Osteoblast (primary cell): ENCODE results near the gene RTP1. TPM values are rescaled to one million over a fixed set of nuclear protein-coding genes. Genes with fewer than 3 reads are reported as not detected.

Source experiments
- DNase-seq: peaks from one replicate; pipeline ENCODE4 v3.0.0; 2011; ENCODE audit warnings: low spot score, mixed read lengths; ENCODE audit not compliant: insufficient read length; ENCODE audit errors: missing footprints
- H2AFZ ChIP-seq: 2 replicates; pipeline ENCODE4 v1.6.0; 2011; ENCODE audit warnings: mild to moderate bottlenecking, low read length
- H3K27ac ChIP-seq: 2 replicates; pipeline ENCODE4 v1.5.1; 2011; ENCODE audit warnings: mild to moderate bottlenecking, low read depth, low read length, moderate library complexity
- H3K27me3 ChIP-seq: 2 replicates; pipeline ENCODE4 v1.6.0; 2012; ENCODE audit warnings: mild to moderate bottlenecking, control low read depth, inconsistent platforms, low read length, moderate library complexity; ENCODE audit not compliant: insufficient read depth
- H3K36me3 ChIP-seq: 2 replicates; pipeline ENCODE4 v1.5.1; 2011; ENCODE audit warnings: mild to moderate bottlenecking, low read length, control low read depth, moderate library complexity; ENCODE audit not compliant: insufficient read depth
- H3K4me1 ChIP-seq: 2 replicates; pipeline ENCODE4 v1.5.1; 2011; ENCODE audit warnings: mild to moderate bottlenecking, low read length, control low read depth, moderate library complexity; ENCODE audit not compliant: insufficient read depth
- H3K4me2 ChIP-seq: 2 replicates; pipeline ENCODE4 v1.6.0; 2011; ENCODE audit warnings: mild to moderate bottlenecking, low read length; ENCODE audit not compliant: insufficient read depth
- H3K4me3 ChIP-seq: fragments of 200-600 bp; sonication (generic); 3 replicates; pipeline ENCODE4 v1.5.1; 2012; ENCODE audit warnings: mild to moderate bottlenecking, low read length, inconsistent platforms; ENCODE audit not compliant: insufficient read depth
- H3K79me2 ChIP-seq: 2 replicates; pipeline ENCODE4 v1.6.0; 2012; ENCODE audit warnings: mild to moderate bottlenecking, low read length, control low read depth, inconsistent platforms; ENCODE audit not compliant: insufficient read depth
- H3K9me3 ChIP-seq: 2 replicates; pipeline ENCODE4 v1.5.1; 2011; ENCODE audit warnings: low read depth, low read length, control low read depth
- H4K20me1 ChIP-seq: 2 replicates; pipeline ENCODE4 v1.6.0; 2012; ENCODE audit warnings: mild to moderate bottlenecking, low read length, control low read depth; ENCODE audit not compliant: insufficient read depth
- CTCF ChIP-seq: IDR thresholded peaks from 2 replicates; pipeline ENCODE4 v1.5.1; 2011; ENCODE audit warnings: mild to moderate bottlenecking, low read depth, low read length, moderate library complexity; ENCODE audit errors: extremely low read depth
- total RNA-seq: library from RNA; depleted of rRNA; stranded (reverse); fragments of >200 nt; gene quantifications from 2 replicates; pipeline ENCODE4 v1.2.3, GENCODE V29; 2012

The RTP1 gene
- total RNA-seq, 1 donor: not detected

DNA sequence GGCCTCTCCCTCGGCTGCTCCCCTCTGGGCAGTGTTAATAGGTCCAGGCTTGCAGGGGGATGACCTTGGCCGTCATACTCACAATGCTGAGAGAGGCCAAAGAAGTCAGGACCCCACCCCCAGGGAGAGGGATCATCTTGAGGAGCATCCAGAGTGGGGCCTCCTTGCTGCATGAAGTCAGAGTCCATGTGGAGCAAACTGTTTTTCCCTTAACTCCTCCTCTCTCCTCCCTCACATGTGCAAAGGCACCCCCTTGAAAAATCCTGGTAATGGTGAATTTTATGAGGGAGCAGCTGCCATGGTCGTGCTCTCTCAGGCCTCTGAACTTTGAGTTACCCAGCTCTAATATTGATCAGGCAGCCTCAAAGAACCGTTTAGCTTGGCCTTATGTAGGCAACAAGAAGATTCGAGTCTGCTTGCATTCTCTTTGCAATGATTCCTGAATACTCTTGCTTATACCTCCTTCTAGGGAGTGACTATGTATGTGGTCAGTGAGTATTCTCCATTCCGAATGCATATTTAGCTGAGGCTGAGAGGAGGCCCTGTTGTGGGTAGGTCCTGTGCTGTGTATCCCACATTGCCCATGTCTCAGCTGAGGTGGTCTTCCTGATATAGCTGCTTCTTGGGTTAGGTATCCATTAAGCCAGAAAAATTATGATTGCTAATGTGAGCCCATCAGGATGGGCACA lies 34.9 kb upstream of the RTP1 start:
- Histone ChIP-seq H3K27me3 (peaks cover 18% of the 10 kb centered on the region), H3K79me2 (no peaks in the 10 kb centered on the region), H3K9me3 (peaks cover 3% of the 10 kb centered on the region), H3K4me1 (no peaks in the 10 kb centered on the region), H3K27ac (no peak overlapping the region), H3K4me2 (no peak overlapping the region), H3K36me3 (no peaks in the 10 kb centered on the region), H2AFZ (no peak overlapping the region), H4K20me1 (no peaks in the 10 kb centered on the region), H3K4me3 (no peak overlapping the region)
- no peak for TF ChIP-seq CTCF
- DNase-seq: no peak

GRCh38 chr3:187165144-187165543 lies 32.1 kb upstream of the RTP1 start:
- H3K27ac ChIP-seq: no peak overlapping the region
- H4K20me1 ChIP-seq: no peaks in the 10 kb centered on the region
- H3K9me3 ChIP-seq: no peaks in the 10 kb centered on the region
- no peaks in the 10 kb centered on the region for H3K36me3 ChIP-seq
- DNase-seq: no peak
- TF ChIP-seq CTCF: peak; percentile 74
- peaks cover 7% of the 10 kb centered on the region for H3K4me1 ChIP-seq
- no peaks in the 10 kb centered on the region for H3K79me2 ChIP-seq
- no peak overlapping the region for H2AFZ ChIP-seq
- H3K4me2 ChIP-seq: no peak overlapping the region
- H3K4me3 ChIP-seq: no peak overlapping the region
- H3K27me3 ChIP-seq: peaks cover 12% of the 10 kb centered on the region

DNA sequence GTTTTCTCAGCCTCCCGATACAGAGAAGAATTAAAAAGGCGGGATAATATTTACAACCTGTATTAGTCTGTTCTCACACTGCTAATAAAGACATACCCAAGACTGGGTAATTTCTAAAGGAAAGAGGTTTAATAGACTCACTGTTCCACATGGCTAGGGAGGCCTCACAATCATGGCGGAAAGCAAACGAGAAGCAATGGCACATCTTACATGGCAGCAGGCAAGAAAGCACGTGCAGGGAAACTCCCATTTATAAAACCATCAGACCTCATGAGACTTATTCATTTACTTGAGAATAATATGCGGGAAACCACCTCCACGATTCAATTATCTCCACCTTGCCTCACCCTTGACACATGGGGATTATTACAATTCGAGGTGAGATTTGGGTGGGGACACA lies 30.5 kb upstream of the RTP1 start:
- H3K27me3 ChIP-seq: peaks cover 2% of the 10 kb centered on the region
- H3K27ac ChIP-seq: no peak overlapping the region
- no peak overlapping the region for H3K4me2 ChIP-seq
- no peaks in the 10 kb centered on the region for H3K9me3 ChIP-seq
- no peak overlapping the region for H2AFZ ChIP-seq
- H3K4me3 ChIP-seq: no peak overlapping the region
- DNase-seq: no peak
- no peaks in the 10 kb centered on the region for H3K79me2 ChIP-seq
- no peaks in the 10 kb centered on the region for H4K20me1 ChIP-seq
- H3K36me3 ChIP-seq: no peaks in the 10 kb centered on the region
- TF ChIP-seq CTCF: no peak
- H3K4me1 ChIP-seq: peaks cover 8% of the 10 kb centered on the region

DNA sequence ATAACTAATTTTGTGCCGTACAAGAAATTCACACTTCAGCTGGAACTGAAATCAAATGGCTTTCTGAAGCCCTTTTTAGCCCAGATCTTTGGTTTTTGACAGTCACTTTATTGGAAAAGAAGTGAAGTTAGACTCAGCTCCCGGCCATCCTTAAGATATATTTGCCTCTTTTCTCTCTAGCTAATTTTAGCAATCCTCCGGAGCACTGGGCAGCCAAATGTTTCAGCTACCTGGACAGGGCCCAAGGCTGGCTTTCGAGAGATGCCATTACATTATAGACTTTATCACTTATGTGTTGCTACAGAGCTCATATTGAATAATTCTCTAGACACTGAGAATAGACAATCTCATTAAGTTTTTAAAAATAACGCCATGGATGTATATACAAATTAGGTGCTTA lies 29.5 kb upstream of the RTP1 start:
- Histone ChIP-seq H2AFZ (no peak overlapping the region), H3K4me2 (no peak overlapping the region), H4K20me1 (no peaks in the 10 kb centered on the region), H3K79me2 (no peaks in the 10 kb centered on the region), H3K9me3 (no peaks in the 10 kb centered on the region), H3K36me3 (no peaks in the 10 kb centered on the region), H3K4me1 (peaks cover 8% of the 10 kb centered on the region), H3K27me3 (no peaks in the 10 kb centered on the region), H3K27ac (no peak overlapping the region), H3K4me3 (no peak overlapping the region)
- no peak for TF ChIP-seq CTCF
- no peak for DNase-seq
